H9 (cell line): ENCODE results near the gene GNE. TPM values are rescaled to one million over a fixed set of nuclear protein-coding genes. Genes with fewer than 3 reads are reported as not detected.

Experiments
- DNase-seq: peaks from one replicate; pipeline ENCODE4 v3.0.0-alpha.2; 2017
- H2AFZ ChIP-seq: one replicate; pipeline ENCODE4 v1.6.1; 2013; ENCODE audit warnings: mild to moderate bottlenecking, low read length, control low read depth, moderate library complexity
- H2AK5ac ChIP-seq: 2 replicates; pipeline ENCODE4 v1.6.1; 2013; ENCODE audit warnings: low read length, control low read depth, mixed read lengths; ENCODE audit not compliant: insufficient read length
- H2BK120ac ChIP-seq: one replicate; pipeline ENCODE4 v1.6.1; 2013; ENCODE audit warnings: low read depth, mild to moderate bottlenecking, low read length, control low read depth, inconsistent platforms; ENCODE audit not compliant: poor library complexity, severe bottlenecking
- H2BK12ac ChIP-seq: 2 replicates; pipeline ENCODE4 v1.6.1; 2013; ENCODE audit warnings: low read length, control low read depth, mixed read lengths, low read depth; ENCODE audit not compliant: insufficient read length
- H2BK15ac ChIP-seq: 2 replicates; pipeline ENCODE4 v1.6.1; 2013; ENCODE audit warnings: low read depth, low read length, control low read depth
- H2BK20ac ChIP-seq: one replicate; pipeline ENCODE4 v1.6.1; 2013; ENCODE audit warnings: low read depth, mild to moderate bottlenecking, low read length, control low read depth, inconsistent platforms; ENCODE audit not compliant: poor library complexity, severe bottlenecking
- H2BK5ac ChIP-seq: 2 replicates; pipeline ENCODE4 v1.6.1; 2013; ENCODE audit warnings: low read length, control low read depth, mixed read lengths; ENCODE audit not compliant: insufficient read length
- H3K14ac ChIP-seq: 2 replicates; pipeline ENCODE4 v1.6.1; 2013; ENCODE audit warnings: low read length, control low read depth; ENCODE audit not compliant: insufficient read depth
- H3K18ac ChIP-seq: 2 replicates; pipeline ENCODE4 v1.6.1; 2013; ENCODE audit warnings: low read depth, mild to moderate bottlenecking, mixed read lengths, low read length, control low read depth; ENCODE audit not compliant: insufficient read length
- H3K23ac ChIP-seq: 2 replicates; pipeline ENCODE4 v1.6.1; 2013; ENCODE audit warnings: low read length, control low read depth, mixed read lengths, low read depth; ENCODE audit not compliant: insufficient read length
- H3K23me2 ChIP-seq: 2 replicates; pipeline ENCODE4 v1.6.1; 2013; ENCODE audit warnings: low read depth, mild to moderate bottlenecking, mixed read lengths, low read length, control low read depth; ENCODE audit not compliant: insufficient read length, poor library complexity, severe bottlenecking
- H3K27ac ChIP-seq: 2 replicates; pipeline ENCODE4 v1.5.1; 2013; ENCODE audit warnings: low read length, control low read depth, mixed read lengths, low read depth; ENCODE audit not compliant: insufficient read length
- H3K27me3 ChIP-seq: 2 replicates; pipeline ENCODE4 v1.6.1; 2013; ENCODE audit warnings: low read length, control low read depth, inconsistent platforms; ENCODE audit not compliant: insufficient read depth
- H3K4ac ChIP-seq: 2 replicates; pipeline ENCODE4 v1.6.1; 2013; ENCODE audit warnings: low read depth, mild to moderate bottlenecking, control low read depth, inconsistent platforms, low read length, moderate library complexity
- H3K4me1 ChIP-seq: 2 replicates; pipeline ENCODE4 v1.6.1; 2013; ENCODE audit warnings: low read length, control low read depth, inconsistent platforms; ENCODE audit not compliant: insufficient read depth
- H3K4me2 ChIP-seq: 2 replicates; pipeline ENCODE4 v1.6.1; 2013; ENCODE audit warnings: low read length, control low read depth, mixed read lengths; ENCODE audit not compliant: insufficient read length, insufficient read depth
- H3K56ac ChIP-seq: 2 replicates; pipeline ENCODE4 v1.6.1; 2013; ENCODE audit warnings: low read depth, mild to moderate bottlenecking, mixed read lengths, low read length, control low read depth; ENCODE audit not compliant: insufficient read length
- H3K79me1 ChIP-seq: 2 replicates; pipeline ENCODE4 v1.6.1; 2013; ENCODE audit warnings: low read depth, mild to moderate bottlenecking, moderate library complexity, low read length, control low read depth, inconsistent platforms; ENCODE audit not compliant: insufficient read depth, poor library complexity, severe bottlenecking
- H3K79me2 ChIP-seq: 2 replicates; pipeline ENCODE4 v1.6.1; 2013; ENCODE audit warnings: low read length, control low read depth, inconsistent platforms; ENCODE audit not compliant: insufficient read depth
- H3K9ac ChIP-seq: 2 replicates; pipeline ENCODE4 v1.6.1; 2013; ENCODE audit warnings: low read length, control low read depth, mixed read lengths; ENCODE audit not compliant: insufficient read length; ENCODE audit errors: extremely low read depth
- H3K9me3 ChIP-seq: one replicate; pipeline ENCODE4 v1.6.1; 2013; ENCODE audit warnings: low read depth, low read length, inconsistent platforms; ENCODE audit not compliant: control insufficient read depth
- H3T11ph ChIP-seq: one replicate; pipeline ENCODE4 v1.6.1; 2013; ENCODE audit warnings: mild to moderate bottlenecking, low read length, control low read depth, inconsistent platforms
- H4K20me1 ChIP-seq: one replicate; pipeline ENCODE4 v1.6.1; 2013; ENCODE audit not compliant: control insufficient read depth, insufficient read length, insufficient read depth
- H4K5ac ChIP-seq: 2 replicates; pipeline ENCODE4 v1.6.1; 2013; ENCODE audit warnings: low read depth, mild to moderate bottlenecking, mixed read lengths, low read length, control low read depth; ENCODE audit not compliant: insufficient read length
- H4K8ac ChIP-seq: replicated peaks from 2 replicates; pipeline ENCODE4 v1.6.1; 2013; ENCODE audit warnings: low read length, control low read depth, mixed read lengths, low read depth; ENCODE audit not compliant: insufficient read length
- H4K91ac ChIP-seq: 2 replicates; pipeline ENCODE4 v1.6.1; 2013; ENCODE audit warnings: low read depth, mild to moderate bottlenecking, moderate library complexity, mixed read lengths, low read length, control low read depth; ENCODE audit not compliant: insufficient read length
- H3K27ac Mint-ChIP-seq, 3 experiments: 2 replicates in 2 of 3; 3 replicates in 1 of 3; pipeline ENCODE4 v1.8.0; 2020 to 2021; ENCODE audit warnings: mixed read lengths in 3 of 3, mild to moderate bottlenecking in 1 of 3, moderate library complexity in 1 of 3
- H3K27me3 Mint-ChIP-seq: 2 replicates; pipeline ENCODE4 v1.8.0; 2021; ENCODE audit warnings: low read depth, mild to moderate bottlenecking, moderate library complexity, mixed read lengths
- H3K36me3 Mint-ChIP-seq, 3 experiments: 2 replicates in 2 of 3; 3 replicates in 1 of 3; pipeline ENCODE4 v1.8.0; 2020 to 2021; ENCODE audit warnings: low read depth in 3 of 3, mixed read lengths in 3 of 3; ENCODE audit not compliant: insufficient read depth in 1 of 3
- H3K4me1 Mint-ChIP-seq, 2 experiments: 2 replicates each; pipeline ENCODE4 v1.8.0; 2020; ENCODE audit warnings: mixed read lengths in 2 of 2
- H3K4me3 Mint-ChIP-seq, 2 experiments: 2 replicates in 1 of 2; 3 replicates in 1 of 2; pipeline ENCODE4 v1.8.0; 2020 to 2021; ENCODE audit warnings: mild to moderate bottlenecking in 2 of 2, mixed read lengths in 2 of 2, moderate library complexity in 1 of 2
- H3K9me3 Mint-ChIP-seq, 2 experiments: 2 replicates in 1 of 2; 3 replicates in 1 of 2; pipeline ENCODE4 v1.8.0; 2020; ENCODE audit warnings: mild to moderate bottlenecking in 2 of 2, mixed read lengths in 2 of 2, moderate library complexity in 1 of 2
- WGBS: extraction: QIAGEN DNeasy Blood & Tissue Kit; methylation state at CpG from one replicate; pipeline ENCODE4 v1.1.7; 2013; ENCODE audit warnings: missing lambda C conversion rate, low lambda C conversion rate, mixed read lengths; ENCODE audit not compliant: insufficient read length; ENCODE audit errors: extremely low coverage; 5-methylcytosine and 5-hydroxymethylcytosine counted together
- total RNA-seq: library from RNA; stranded (reverse); gene quantifications from 2 replicates; pipeline ENCODE4 v1.2.1, GENCODE V29; 2021
- TF ChIP-seq, protein P1 (sequence below): fragments of 200-600 bp; sonication (generic); conservative IDR thresholded peaks from 3 replicates; pipeline ENCODE4 v1.8.0; 2021; ENCODE audit warnings: antibody characterized with exemption, mild to moderate bottlenecking

The GNE gene
- total RNA-seq, 1 experiment from 2014 or later = 6.3 TPM

DNA sequence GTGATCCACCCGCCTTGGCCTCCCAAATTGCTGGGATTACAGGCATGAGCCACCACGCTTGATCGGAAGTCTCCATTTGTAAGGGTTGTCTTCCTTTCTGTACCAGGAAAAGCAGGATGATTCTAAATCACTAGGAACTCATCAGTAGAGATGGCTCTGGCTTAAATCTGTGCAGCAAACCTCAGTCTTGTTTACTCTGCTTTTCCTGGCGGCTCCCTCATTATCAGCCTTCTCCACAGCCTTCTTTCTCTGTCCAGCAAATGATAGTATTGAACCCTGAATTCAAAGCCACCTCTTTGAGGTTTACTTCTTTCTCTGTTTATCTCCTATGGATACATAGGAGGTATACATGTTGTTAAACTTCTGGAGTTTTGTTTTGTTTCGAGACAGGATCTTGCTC, 43.0 kb upstream of the GNE start:
- no peak overlapping the region for H2BK5ac ChIP-seq
- peaks cover 6 to 9% of the 10 kb centered on the region in 2 experiments; a peak in 2 of 4 replicates for H3K4me1 Mint-ChIP-seq

More for the DNA sequence above, 43.0 kb upstream of the GNE start:
- H3K27ac Mint-ChIP-seq = no peak overlapping the region
- Histone ChIP-seq H2AK5ac (no peak overlapping the region), H3K18ac (no peak overlapping the region), H4K5ac (no peak overlapping the region), H2BK12ac (no peak overlapping the region), H3T11ph (no peak overlapping the region), H3K9ac (no peak overlapping the region), H3K79me2 (no peaks in the 10 kb centered on the region), H3K9me3 (no peaks in the 10 kb centered on the region), H2BK20ac (no peak overlapping the region), H4K8ac (no peak overlapping the region), H2BK15ac (no peak overlapping the region), H3K23me2 (no peaks in the 10 kb centered on the region), H4K91ac (no peak overlapping the region), H3K27me3 (no peaks in the 10 kb centered on the region), H3K56ac (no peak overlapping the region), H2AFZ (no peak overlapping the region), H3K4me1 (no peaks in the 10 kb centered on the region), H3K23ac (no peak overlapping the region), H3K4me2 (no peak overlapping the region), H3K79me1 (no peaks in the 10 kb centered on the region), H4K20me1 (no peaks in the 10 kb centered on the region), H3K27ac (no peak overlapping the region), H3K4ac (no peak overlapping the region), H2BK120ac (no peak overlapping the region), H3K14ac (no peak overlapping the region)
- no peak overlapping the region for H3K4me3 Mint-ChIP-seq
- no peaks in the 10 kb centered on the region for H3K27me3 Mint-ChIP-seq
- H3K9me3 Mint-ChIP-seq = no peaks in the 10 kb centered on the region
- TF ChIP-seq, protein P1, sequence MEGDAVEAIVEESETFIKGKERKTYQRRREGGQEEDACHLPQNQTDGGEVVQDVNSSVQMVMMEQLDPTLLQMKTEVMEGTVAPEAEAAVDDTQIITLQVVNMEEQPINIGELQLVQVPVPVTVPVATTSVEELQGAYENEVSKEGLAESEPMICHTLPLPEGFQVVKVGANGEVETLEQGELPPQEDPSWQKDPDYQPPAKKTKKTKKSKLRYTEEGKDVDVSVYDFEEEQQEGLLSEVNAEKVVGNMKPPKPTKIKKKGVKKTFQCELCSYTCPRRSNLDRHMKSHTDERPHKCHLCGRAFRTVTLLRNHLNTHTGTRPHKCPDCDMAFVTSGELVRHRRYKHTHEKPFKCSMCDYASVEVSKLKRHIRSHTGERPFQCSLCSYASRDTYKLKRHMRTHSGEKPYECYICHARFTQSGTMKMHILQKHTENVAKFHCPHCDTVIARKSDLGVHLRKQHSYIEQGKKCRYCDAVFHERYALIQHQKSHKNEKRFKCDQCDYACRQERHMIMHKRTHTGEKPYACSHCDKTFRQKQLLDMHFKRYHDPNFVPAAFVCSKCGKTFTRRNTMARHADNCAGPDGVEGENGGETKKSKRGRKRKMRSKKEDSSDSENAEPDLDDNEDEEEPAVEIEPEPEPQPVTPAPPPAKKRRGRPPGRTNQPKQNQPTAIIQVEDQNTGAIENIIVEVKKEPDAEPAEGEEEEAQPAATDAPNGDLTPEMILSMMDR = no peak
- no CpG with 5 or more reads among the region's 5 CpGs for WGBS
- H3K36me3 Mint-ChIP-seq = no peaks in the 10 kb centered on the region
- DNase-seq = no peak
